HUES6 (cell line): ENCODE data around the gene CEACAM16.

Experiments used
- H3K27ac ChIP-seq: 2 replicates; pipeline ENCODE4 v1.7.0; 2013; ENCODE audit warnings: low read depth, mild to moderate bottlenecking, low read length, inconsistent platforms
- H3K27me3 ChIP-seq: 2 replicates; pipeline ENCODE4 v1.6.1; 2013; ENCODE audit warnings: low read length; ENCODE audit not compliant: control insufficient read depth, insufficient read depth
- H3K36me3 ChIP-seq: 2 replicates; pipeline ENCODE4 v1.6.1; 2013; ENCODE audit warnings: low read length; ENCODE audit not compliant: control insufficient read depth, insufficient read depth
- H3K4me1 ChIP-seq: 2 replicates; pipeline ENCODE4 v1.6.1; 2013; ENCODE audit warnings: low read length; ENCODE audit not compliant: control insufficient read depth, insufficient read depth
- H3K4me3 ChIP-seq: 2 replicates; pipeline ENCODE4 v1.5.1; 2013; ENCODE audit warnings: low read depth, low read length
- H3K9ac ChIP-seq: one replicate; pipeline ENCODE4 v1.6.1; 2013; ENCODE audit warnings: mild to moderate bottlenecking, low read length
- H3K9me3 ChIP-seq: 2 replicates; pipeline ENCODE4 v1.6.1; 2013; ENCODE audit warnings: low read depth, low read length; ENCODE audit not compliant: control insufficient read depth, insufficient read depth

The CEACAM16 gene

DNA sequence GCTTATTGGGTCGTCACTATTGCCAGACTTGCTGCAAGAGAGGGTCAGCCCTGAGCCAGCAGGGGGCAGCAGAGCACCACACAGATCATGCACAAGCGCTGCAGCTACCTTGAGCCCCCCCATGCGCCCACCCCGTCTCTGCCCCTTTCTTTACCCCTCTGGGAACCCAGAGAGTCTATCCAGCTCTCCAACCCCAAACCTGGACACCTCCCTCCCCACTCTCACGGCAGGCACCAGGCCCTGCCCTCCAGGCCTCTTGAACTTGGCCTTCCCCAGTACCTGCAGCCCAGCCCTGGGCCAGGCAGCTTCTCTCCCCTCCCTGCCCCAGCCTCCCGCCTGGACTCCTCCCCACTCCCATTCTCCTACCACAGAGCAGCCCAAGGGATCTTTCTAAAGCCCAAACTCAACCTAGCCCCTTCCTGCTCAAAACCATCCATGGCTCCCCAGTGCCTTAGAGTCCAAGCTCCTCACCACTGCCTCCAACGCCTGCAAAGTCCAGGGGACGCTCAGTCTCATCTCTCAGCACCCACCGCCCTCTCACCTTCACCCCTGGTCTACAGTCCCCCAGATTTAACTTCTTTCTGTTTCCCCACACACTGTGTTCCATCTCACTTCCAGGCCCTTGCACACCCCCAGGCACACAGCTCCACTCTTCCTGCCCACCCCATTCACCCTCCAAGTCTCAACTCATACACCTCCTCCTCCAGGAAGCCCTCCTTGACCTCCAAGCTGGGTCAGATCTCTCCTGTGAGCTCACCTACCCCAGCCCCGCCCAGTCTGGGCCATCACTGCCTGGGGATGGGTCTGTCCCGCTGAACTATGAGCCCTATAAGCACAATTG is 9.4 kb upstream of the CEACAM16 start:
- Histone ChIP-seq H3K9me3 (no peaks in the 10 kb centered on the region), H3K4me1 (peaks cover 22% of the 10 kb centered on the region), H3K4me3 (peak overlapping the region; percentile 33), H3K9ac (no peak overlapping the region), H3K27ac (no peak overlapping the region), H3K36me3 (no peaks in the 10 kb centered on the region), H3K27me3 (no peaks in the 10 kb centered on the region)

DNA sequence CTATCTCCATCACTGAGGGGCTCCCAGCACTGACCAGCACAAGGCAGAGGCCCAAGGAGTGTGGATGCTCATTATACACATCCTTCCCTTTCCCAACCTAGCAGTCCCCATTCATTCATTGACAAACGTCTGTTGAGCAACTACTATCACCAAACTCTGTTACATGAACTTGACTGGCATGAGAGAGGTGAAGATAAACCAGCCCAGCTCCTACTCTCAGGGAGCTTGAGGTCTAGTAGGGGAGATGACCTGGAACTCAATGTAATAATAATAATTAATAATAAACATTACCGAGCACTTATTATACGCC is 8.9 kb upstream of the CEACAM16 start:
- Histone ChIP-seq H3K4me1 (peaks cover 18% of the 10 kb centered on the region), H3K4me3 (no peak overlapping the region), H3K27ac (no peak overlapping the region), H3K27me3 (no peaks in the 10 kb centered on the region), H3K9me3 (no peaks in the 10 kb centered on the region), H3K9ac (no peak overlapping the region), H3K36me3 (no peaks in the 10 kb centered on the region)

DNA sequence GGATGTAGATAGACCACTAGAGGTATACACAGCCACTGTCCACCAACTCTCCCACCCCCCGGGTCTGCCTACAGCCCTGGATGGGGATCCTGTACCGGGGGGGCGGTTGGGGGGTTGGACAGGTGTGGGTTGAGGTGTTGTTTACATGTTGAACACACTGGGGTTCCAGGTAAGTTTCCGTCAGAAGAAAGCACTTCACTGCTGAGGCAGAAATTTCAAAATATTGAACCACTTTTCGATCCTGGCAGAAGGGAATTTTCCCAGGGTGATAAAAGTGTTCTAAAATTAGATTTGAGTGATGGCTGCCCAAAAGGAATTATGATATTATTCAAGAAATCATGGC is 6.6 kb upstream of the CEACAM16 start:
- Histone ChIP-seq H3K4me3 (no peak overlapping the region), H3K9me3 (no peaks in the 10 kb centered on the region), H3K27me3 (no peaks in the 10 kb centered on the region), H3K4me1 (peaks cover 18% of the 10 kb centered on the region), H3K9ac (no peak overlapping the region), H3K27ac (no peak overlapping the region), H3K36me3 (no peaks in the 10 kb centered on the region)

DNA sequence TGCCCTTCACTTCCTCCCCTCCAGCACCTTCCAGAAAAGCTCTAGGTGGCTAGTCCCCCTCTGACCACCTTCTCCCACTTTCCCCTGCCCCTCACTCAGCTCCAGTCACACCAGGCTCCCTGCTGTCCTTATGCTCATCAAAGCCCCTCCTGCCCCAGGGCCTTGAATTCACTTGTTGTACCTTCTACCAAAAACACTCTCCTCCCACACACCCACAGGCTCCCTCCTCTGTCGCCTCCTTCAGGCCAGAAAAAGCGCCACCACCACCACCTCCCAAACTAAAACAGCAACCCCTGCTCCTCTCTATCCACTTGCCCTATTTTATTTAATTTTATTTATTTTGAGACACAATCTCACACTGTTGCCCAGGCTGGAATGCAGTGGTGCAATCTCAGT is 4.8 kb upstream of the CEACAM16 start:
- H3K4me3 ChIP-seq: no peak overlapping the region
- H3K36me3 ChIP-seq: no peaks in the 10 kb centered on the region
- H3K9ac ChIP-seq: no peak overlapping the region
- no peaks in the 10 kb centered on the region for H3K9me3 ChIP-seq
- H3K27me3 ChIP-seq: no peaks in the 10 kb centered on the region
- no peak overlapping the region for H3K27ac ChIP-seq
- H3K4me1 ChIP-seq: peaks cover 21% of the 10 kb centered on the region

DNA sequence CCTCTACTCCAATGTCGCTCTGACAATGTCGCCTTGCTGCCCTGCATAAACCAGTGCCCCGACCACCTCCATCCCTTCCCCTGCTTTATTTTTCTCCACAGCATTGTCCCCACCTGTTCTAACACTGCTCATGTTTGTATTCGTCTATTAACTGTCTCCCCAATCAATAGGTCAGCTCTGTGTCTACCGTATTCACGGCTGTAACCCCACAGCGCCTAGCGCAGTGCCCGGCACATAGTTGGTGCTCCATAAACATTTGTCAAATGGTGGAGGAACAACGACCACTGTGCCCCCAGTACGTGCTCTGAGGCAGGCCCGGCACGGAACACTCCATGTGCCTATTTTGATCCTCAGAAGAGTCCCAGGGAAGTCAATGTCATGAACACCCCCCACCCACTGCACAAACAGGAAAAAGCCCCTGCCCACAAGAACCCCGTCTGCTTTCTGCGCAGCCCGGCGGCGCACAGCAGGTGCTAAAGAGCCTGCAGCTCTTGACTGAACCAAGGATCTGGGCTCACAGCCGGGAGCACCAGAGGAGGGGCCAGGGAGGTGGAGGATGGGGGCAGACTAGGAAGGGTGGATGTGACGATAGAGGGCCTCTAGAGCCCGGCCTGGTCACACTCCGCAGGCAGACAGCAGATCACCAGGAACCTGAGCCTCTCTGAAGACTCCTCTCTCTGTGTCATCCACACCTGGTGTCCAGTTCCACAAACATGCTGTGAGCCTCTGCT is 1.8 kb upstream of the CEACAM16 start:
- Histone ChIP-seq H3K36me3 (no peaks in the 10 kb centered on the region), H3K4me1 (peaks cover 10% of the 10 kb centered on the region), H3K27me3 (no peaks in the 10 kb centered on the region), H3K4me3 (no peak overlapping the region), H3K27ac (no peak overlapping the region), H3K9me3 (no peaks in the 10 kb centered on the region), H3K9ac (no peak overlapping the region)

DNA sequence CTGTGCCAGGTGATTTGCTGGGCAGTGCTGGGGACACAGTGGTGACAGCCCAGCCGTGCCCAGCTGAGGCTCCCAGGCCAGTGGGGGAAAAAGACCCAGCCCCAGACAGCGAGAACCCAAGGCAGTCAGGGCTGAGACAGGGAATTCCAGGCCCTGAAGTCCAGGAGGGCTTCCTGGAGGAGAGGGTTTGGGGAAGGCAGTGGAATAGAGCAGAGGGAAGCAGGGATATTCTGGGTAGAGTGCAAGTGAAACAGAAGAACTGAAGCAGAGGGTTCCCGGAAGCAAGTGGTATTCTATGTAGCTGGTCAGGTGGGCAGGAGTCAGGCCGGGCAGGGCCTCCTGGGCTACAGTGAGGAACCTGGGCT is 1.3 kb upstream of the CEACAM16 start:
- no peaks in the 10 kb centered on the region for H3K36me3 ChIP-seq
- H3K27ac ChIP-seq: no peak overlapping the region
- no peaks in the 10 kb centered on the region for H3K27me3 ChIP-seq
- H3K9me3 ChIP-seq: no peaks in the 10 kb centered on the region
- no peak overlapping the region for H3K9ac ChIP-seq
- no peak overlapping the region for H3K4me3 ChIP-seq
- peaks cover 10% of the 10 kb centered on the region for H3K4me1 ChIP-seq

DNA sequence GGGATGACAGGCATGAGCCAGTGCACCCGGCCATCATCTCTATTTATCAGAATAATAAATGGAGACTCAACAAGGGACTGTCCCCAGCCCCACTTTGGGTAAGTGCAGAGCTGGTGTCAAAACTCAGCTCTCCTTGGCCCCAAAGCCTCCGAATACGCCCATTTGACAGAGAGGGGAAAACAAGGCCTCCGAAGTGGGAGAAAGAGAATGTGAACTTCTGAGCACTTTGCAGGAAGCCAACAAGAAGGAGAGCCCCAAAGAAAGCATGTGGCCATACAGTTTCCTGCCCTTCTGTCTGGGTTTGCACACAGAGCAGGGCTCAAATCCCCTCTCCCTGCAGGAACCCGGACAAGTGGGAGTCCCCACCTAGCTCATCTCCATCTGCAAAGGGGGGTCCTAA is 1.6 kb downstream of the CEACAM16 start:
- Histone ChIP-seq H3K36me3 (no peaks in the 10 kb centered on the region), H3K4me1 (peaks cover 10% of the 10 kb centered on the region)

DNA sequence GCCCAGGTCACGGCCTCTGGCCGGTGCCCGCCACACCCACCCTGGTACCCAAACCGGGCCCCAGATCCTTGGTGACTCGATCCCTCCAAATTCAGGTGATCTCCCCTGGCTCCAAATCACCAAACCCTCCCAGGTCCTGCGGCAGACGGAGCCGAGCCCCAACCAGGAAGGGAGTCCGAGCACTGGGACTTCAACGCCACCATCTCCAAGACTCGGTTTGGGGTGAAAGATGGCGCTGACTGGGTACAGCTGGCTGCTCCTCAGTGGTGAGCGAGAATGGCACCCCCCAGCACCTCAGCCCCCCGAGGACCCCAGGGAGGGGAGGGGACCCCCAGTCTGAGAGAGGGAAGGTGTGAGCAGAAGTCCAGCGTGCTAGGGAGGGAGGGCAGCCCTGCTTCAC is 2.3 kb downstream of the CEACAM16 start:
- H3K9ac ChIP-seq: no peak overlapping the region
- no peak overlapping the region for H3K4me3 ChIP-seq
- no peaks in the 10 kb centered on the region for H3K9me3 ChIP-seq
- no peaks in the 10 kb centered on the region for H3K36me3 ChIP-seq
- peaks cover 10% of the 10 kb centered on the region for H3K4me1 ChIP-seq
- no peak overlapping the region for H3K27ac ChIP-seq
- H3K27me3 ChIP-seq: no peaks in the 10 kb centered on the region

More for the DNA sequence above, 1.6 kb downstream of the CEACAM16 start:
- Histone ChIP-seq H3K27ac (no peak overlapping the region), H3K4me3 (no peak overlapping the region), H3K27me3 (no peaks in the 10 kb centered on the region), H3K9me3 (no peaks in the 10 kb centered on the region), H3K9ac (no peak overlapping the region)

DNA sequence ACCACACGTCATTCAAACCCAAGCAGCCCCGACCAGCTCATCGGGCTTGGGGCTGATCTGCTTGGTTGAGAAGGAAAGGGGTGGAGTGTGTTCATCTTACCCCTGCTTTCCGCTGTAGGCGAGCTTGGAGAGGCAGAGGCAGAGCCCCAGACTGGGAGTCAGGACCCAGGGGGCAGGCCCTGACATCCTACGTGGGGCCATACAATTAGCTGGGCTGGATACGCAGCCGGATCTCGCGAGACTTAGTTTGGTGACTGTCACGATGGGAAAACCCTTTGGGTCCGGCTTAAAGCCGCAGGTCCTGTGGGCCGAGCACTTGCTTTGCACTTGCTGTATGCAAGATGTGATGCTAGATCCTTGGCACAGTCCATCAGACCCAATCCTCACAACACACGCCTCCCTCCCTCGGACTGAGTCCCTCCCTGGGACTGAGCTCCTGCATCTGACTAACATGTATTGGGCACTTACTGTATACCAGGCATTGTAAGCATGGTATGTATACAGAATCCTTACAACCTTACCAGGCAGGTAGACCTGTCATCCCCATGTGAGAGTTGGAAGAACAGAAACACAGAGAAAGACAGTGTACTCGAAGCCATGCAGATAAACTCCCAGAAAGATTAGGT is 3.7 kb downstream of the CEACAM16 start:
- H3K9ac ChIP-seq: no peak overlapping the region
- no peak overlapping the region for H3K27ac ChIP-seq
- H3K36me3 ChIP-seq: no peaks in the 10 kb centered on the region
- H3K9me3 ChIP-seq: no peaks in the 10 kb centered on the region
- no peaks in the 10 kb centered on the region for H3K27me3 ChIP-seq
- peaks cover under 1% of the 10 kb centered on the region; the same call in 1 of the 2 replicates for H3K4me1 ChIP-seq
- no peak overlapping the region for H3K4me3 ChIP-seq

DNA sequence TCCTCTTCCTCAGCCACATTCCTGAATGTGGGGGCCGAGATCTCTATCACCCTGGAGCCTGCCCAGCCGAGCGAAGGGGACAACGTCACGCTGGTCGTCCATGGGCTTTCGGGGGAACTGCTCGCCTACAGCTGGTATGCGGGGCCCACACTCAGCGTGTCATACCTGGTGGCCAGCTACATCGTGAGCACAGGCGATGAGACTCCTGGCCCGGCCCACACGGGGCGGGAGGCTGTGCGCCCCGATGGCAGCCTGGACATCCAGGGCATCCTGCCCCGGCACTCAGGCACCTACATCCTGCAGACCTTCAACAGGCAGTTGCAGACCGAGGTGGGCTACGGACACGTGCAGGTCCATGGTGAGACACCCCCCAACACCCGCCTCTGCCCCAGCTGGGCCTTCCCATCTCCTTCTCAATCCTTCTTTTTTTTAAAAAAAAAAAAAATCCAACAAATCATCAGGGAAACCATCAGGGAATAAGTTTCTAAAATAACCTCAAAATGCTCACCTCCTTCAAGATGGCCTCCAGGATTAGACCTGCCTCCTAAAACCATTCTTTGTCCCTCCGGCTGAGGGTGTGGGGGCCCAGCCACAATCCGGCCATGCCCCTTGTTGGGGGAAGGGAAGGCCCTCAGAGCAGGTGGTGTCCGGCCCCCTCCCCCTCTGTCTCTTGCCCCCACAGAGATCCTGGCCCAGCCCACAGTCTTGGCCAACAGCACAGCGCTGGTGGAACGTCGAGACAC is 4.6 kb downstream of the CEACAM16 start:
- H3K27ac ChIP-seq: no peak overlapping the region
- H3K4me3 ChIP-seq: no peak overlapping the region
- H3K9ac ChIP-seq: no peak overlapping the region
- no peaks in the 10 kb centered on the region for H3K27me3 ChIP-seq
- no peaks in the 10 kb centered on the region for H3K4me1 ChIP-seq
- H3K36me3 ChIP-seq: no peaks in the 10 kb centered on the region
- no peaks in the 10 kb centered on the region for H3K9me3 ChIP-seq

DNA sequence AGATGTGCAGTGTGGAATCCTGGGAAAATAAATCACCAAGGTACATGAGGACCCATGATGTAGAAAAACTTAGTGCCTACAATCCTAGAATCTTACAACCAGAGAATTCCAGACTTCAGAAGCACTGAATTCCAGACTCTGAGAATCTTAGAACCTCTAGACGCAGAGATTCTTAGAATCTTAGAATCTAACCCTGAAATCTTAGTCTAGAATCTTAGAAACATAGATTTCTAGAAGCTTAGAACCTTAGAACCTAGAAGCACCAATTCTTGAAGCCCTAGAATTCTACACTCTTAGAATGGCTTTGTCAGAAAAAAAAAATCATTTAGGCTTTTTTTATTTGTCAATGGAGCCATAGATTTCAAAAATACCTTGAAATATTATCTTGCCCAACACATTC is 6.0 kb downstream of the CEACAM16 start:
- Histone ChIP-seq H3K36me3 (no peaks in the 10 kb centered on the region), H3K4me1 (no peaks in the 10 kb centered on the region), H3K9ac (no peak overlapping the region), H3K27ac (no peak overlapping the region), H3K27me3 (no peaks in the 10 kb centered on the region), H3K9me3 (no peaks in the 10 kb centered on the region), H3K4me3 (no peak overlapping the region)
